BLaER1 treated with 17β-estradiol and CSF1 and Interleukin-3, amounts not matched to agents 10 nM and 100 nM (cell line): ENCODE measurements around the gene PTEN.
"Not testable (repeated sequence)": the region's sequence is repeated elsewhere in the genome, so short reads cannot be mapped to it uniquely, and the experiment has no call there.

Experiments
- H3K27ac ChIP-seq, 11 experiments: shearing (Covaris generic); formaldehyde crosslinking; 2 replicates each; pipeline ENCODE4 v1.8.1; 2022
- H3K27me3 ChIP-seq, 11 experiments: shearing (Covaris generic); formaldehyde crosslinking; 2 replicates each; pipeline ENCODE4 v1.8.1; 2022
- H3K36me3 ChIP-seq, 11 experiments: shearing (Covaris generic); formaldehyde crosslinking; 2 replicates each; pipeline ENCODE4 v1.8.1; 2022
- H3K4me1 ChIP-seq, 10 experiments: shearing (Covaris generic); formaldehyde crosslinking; 2 replicates each; pipeline ENCODE4 v1.8.1; 2022
- H3K4me2 ChIP-seq, 11 experiments: shearing (Covaris generic); formaldehyde crosslinking; 2 replicates each; pipeline ENCODE4 v1.8.1; 2022
- H3K4me3 ChIP-seq, 10 experiments: shearing (Covaris generic); formaldehyde crosslinking; 2 replicates each; pipeline ENCODE4 v1.8.1; 2022
- H3K9ac ChIP-seq, 11 experiments: shearing (Covaris generic); formaldehyde crosslinking; 2 replicates each; pipeline ENCODE4 v1.8.1; 2022
- H3K9me3 ChIP-seq, 11 experiments: shearing (Covaris generic); formaldehyde crosslinking; replicated peaks in 1 of 11; 2 replicates each; pipeline ENCODE4 v1.8.1; 2022
- H4K20me1 ChIP-seq, 11 experiments: shearing (Covaris generic); formaldehyde crosslinking; 2 replicates each; pipeline ENCODE4 v1.8.1; 2022
- Cebpa-rat ChIP-seq, 11 experiments: shearing (Covaris generic); IDR thresholded peaks; 2 replicates each; pipeline ENCODE4 v1.8.1; 2022

Gene PTEN

GRCh38 chr10:87873656-87874055 is 10.2 kb downstream of the PTEN start:
- peaks cover 17 to 67% (median 42%) of the 10 kb centered on the region in 10 experiments for H3K4me1 ChIP-seq
- peaks cover 27 to 93% (median 63%) of the 10 kb centered on the region in 11 experiments; a peak in 21 of 22 replicates for H4K20me1 ChIP-seq

GRCh38 chr10:87875929-87876571 is 12.6 kb downstream of the PTEN start:
- no peak overlapping the region for H3K27ac ChIP-seq
- H3K4me2 ChIP-seq = no peak overlapping the region
- H4K20me1 ChIP-seq = peaks cover 19 to 72% (median 41%) of the 10 kb centered on the region in 11 experiments; a peak in 21 of 22 replicates
- no peak overlapping the region for H3K4me3 ChIP-seq
- no peak for TF ChIP-seq Cebpa-rat (IDR thresholded peaks at IDR 0.05)
- H3K9ac ChIP-seq = no peak overlapping the region
- H3K36me3 ChIP-seq = peaks cover 45 to 87% (median 57%) of the 10 kb centered on the region in 11 experiments
- H3K27me3 ChIP-seq = no peaks in the 10 kb centered on the region
- peaks cover 6 to 43% (median 20%) of the 10 kb centered on the region in 10 experiments; a peak in 17 of 20 replicates for H3K4me1 ChIP-seq
- H3K9me3 ChIP-seq = peaks cover 6 to 29% (median 15%) of the 10 kb centered on the region in 11 experiments; a peak in 19 of 22 replicates

More at GRCh38 chr10:87873656-87874055, 10.2 kb downstream of the PTEN start:
- Histone ChIP-seq H3K4me3 (no peak overlapping the region), H3K27ac (no peak overlapping the region), H3K36me3 (peaks cover 24 to 81% (median 38%) of the 10 kb centered on the region in 11 experiments), H3K4me2 (peak overlapping the region in 9 of 11 experiments; percentile 6 to 49 (median 17); a peak in 7 of 22 replicates), H3K27me3 (no peaks in the 10 kb centered on the region), H3K9me3 (peaks cover 0 to 6% (median under 1%) of the 10 kb centered on the region in 11 experiments; a peak in 4 of 22 replicates), H3K9ac (no peak overlapping the region)
- no peak for TF ChIP-seq Cebpa-rat (IDR thresholded peaks at IDR 0.05)

DNA sequence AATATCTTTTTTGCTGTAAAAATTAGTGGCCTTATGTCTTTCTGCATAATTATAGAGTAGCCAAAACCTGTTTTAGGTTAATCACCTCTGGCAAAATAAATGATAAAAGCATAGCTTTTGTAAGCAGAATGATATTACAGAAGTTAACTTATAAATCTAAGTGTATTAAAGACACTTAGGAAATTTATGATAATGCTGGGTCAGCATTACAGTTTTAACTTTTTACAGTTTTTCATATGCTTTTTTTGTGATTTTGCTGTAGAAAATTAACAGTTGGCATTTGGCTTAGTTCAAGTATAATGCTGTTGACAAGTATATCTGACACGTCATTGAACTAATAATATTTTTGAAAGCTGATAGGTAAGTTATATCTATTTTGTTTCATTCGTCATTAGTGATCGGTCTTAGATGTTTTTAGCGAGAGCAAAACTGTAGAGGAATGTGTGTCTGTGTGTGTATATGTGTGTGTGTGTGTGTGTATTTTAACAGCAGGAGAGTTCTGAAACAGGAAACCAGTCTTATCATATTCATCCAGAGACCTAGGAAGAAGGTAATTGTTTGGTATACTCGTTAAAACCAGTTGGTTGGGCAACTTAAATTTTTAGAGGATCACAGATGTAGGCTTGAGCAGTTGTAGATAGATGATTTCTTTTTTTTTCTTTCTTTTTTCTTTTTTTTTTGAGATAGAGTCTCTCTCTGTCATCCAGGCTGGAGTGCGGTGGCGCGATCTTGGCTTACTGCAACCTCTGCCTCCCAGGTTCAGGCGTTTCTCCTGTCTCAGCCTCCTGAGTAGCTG is 15.4 kb downstream of the PTEN start:
- Histone ChIP-seq H3K9ac (no peak overlapping the region), H3K27ac (no peak overlapping the region), H3K27me3 (no peaks in the 10 kb centered on the region), H3K36me3 (peaks cover 34 to 82% (median 55%) of the 10 kb centered on the region in 11 experiments), H3K4me2 (no peak overlapping the region), H3K4me1 (peaks cover 0 to 25% (median 2%) of the 10 kb centered on the region in 10 experiments; a peak in 6 of 20 replicates), H3K9me3 (peaks cover 9 to 41% (median 20%) of the 10 kb centered on the region in 11 experiments; a peak in 19 of 22 replicates), H3K4me3 (no peak overlapping the region), H4K20me1 (peaks cover 0 to 66% (median 16%) of the 10 kb centered on the region in 11 experiments; a peak in 14 of 22 replicates)
- TF ChIP-seq Cebpa-rat (IDR thresholded peaks at IDR 0.05) = no peak

DNA sequence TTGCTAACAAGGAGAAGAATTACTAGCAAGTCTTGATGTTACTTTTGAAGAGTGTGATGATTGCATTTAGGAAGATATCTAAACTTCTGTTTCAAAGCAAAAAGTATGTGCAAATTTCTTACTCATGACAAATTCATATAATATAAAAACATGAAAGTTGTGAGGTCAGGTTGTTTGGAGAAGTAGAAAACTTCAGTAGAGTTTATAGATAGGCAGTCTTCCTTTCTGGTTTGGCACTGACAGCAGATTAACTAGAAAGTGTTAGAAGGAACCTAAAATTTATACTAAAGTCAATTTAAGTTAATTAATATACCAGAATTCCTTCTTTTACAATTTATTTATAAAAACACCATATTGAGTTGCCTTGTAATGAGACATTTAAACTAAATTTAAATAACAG is 16.9 kb downstream of the PTEN start:
- Histone ChIP-seq H3K4me3 (no peak overlapping the region), H3K4me1 (peaks cover 0 to 11% (median 0%) of the 10 kb centered on the region in 10 experiments; a peak in 3 of 20 replicates), H3K36me3 (peaks cover 39 to 88% (median 65%) of the 10 kb centered on the region in 11 experiments), H3K9me3 (peaks cover 9 to 43% (median 25%) of the 10 kb centered on the region in 11 experiments; a peak in 20 of 22 replicates), H3K4me2 (no peak overlapping the region), H3K27ac (no peak overlapping the region), H3K9ac (no peak overlapping the region), H3K27me3 (no peaks in the 10 kb centered on the region), H4K20me1 (peaks cover 0 to 58% (median 8%) of the 10 kb centered on the region in 11 experiments; a peak in 11 of 22 replicates)
- TF ChIP-seq Cebpa-rat (IDR thresholded peaks at IDR 0.05) = no peak

GRCh38 chr10:87881373-87882059 is 18.1 kb downstream of the PTEN start:
- not testable (repeated sequence) for H3K27me3 ChIP-seq, H3K4me3 ChIP-seq, H3K9ac ChIP-seq, H3K27ac ChIP-seq, H3K4me1 ChIP-seq, H3K4me2 ChIP-seq
- Histone ChIP-seq H3K36me3 (peaks cover 50 to 90% (median 76%) of the 10 kb centered on the region in 11 experiments), H4K20me1 (peaks cover 0 to 61% (median 0%) of the 10 kb centered on the region in 11 experiments; a peak in 7 of 22 replicates), H3K9me3 (peaks cover 20 to 54% (median 36%) of the 10 kb centered on the region in 11 experiments)

DNA sequence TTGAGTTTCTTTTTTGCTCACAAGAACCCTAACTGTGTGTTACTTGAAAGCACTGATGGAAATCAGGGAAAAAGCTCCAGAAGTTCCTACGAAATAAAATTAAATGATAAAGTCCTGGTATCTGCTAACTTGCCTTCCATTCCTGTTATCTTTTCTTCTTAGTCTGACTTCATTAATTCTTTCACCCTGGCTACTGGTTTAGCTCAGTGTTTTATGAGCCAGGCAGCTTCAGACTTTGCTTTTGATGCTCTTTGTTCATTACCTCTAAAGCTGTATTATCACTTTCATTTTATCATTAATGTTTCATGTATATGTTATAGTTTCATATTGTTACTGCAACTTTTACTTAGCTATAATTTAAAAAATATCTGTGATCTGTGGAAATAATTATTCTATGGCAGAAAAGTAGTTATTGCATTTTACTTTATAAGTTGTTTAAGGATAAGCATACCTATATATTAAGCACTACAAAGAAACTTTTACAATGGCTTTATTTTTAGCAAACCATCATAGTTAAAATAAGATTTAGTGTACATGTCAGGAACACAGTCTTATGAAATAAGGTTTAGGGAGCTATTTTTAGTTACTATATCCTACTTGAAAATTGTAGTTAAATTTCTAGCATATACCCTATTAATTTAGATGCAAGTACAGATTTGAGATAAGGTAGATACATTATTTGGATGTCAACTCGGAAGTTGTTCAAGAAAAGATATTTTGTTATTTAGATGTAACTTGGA is 19.3 kb downstream of the PTEN start:
- Histone ChIP-seq H3K36me3 (peaks cover 62 to 92% (median 84%) of the 10 kb centered on the region in 11 experiments), H3K4me1 (no peaks in the 10 kb centered on the region), H3K4me2 (no peak overlapping the region), H3K9ac (no peak overlapping the region), H3K27ac (no peak overlapping the region), H3K9me3 (peaks cover 24 to 67% (median 49%) of the 10 kb centered on the region in 11 experiments), H3K27me3 (no peaks in the 10 kb centered on the region), H3K4me3 (no peak overlapping the region), H4K20me1 (peaks cover 3 to 70% (median 6%) of the 10 kb centered on the region in 11 experiments; a peak in 10 of 22 replicates)
- no peak for TF ChIP-seq Cebpa-rat (IDR thresholded peaks at IDR 0.05)

- Histone ChIP-seq H3K9ac (no peak overlapping the region), H3K4me2 (no peak overlapping the region), H3K27ac (no peak overlapping the region), H3K4me3 (no peak overlapping the region), H3K27me3 (no peaks in the 10 kb centered on the region), H4K20me1 (peaks cover 7 to 76% (median 19%) of the 10 kb centered on the region in 11 experiments; a peak in 11 of 22 replicates), H3K36me3 (peaks cover 50 to 87% (median 72%) of the 10 kb centered on the region in 11 experiments), H3K9me3 (peaks cover 15 to 43% (median 24%) of the 10 kb centered on the region in 11 experiments), H3K4me1 (no peaks in the 10 kb centered on the region)
- no peak for TF ChIP-seq Cebpa-rat (IDR thresholded peaks at IDR 0.05)
These were observed 23.2 kb downstream of the PTEN start for GRCh38 chr10:87886635-87887034.

DNA sequence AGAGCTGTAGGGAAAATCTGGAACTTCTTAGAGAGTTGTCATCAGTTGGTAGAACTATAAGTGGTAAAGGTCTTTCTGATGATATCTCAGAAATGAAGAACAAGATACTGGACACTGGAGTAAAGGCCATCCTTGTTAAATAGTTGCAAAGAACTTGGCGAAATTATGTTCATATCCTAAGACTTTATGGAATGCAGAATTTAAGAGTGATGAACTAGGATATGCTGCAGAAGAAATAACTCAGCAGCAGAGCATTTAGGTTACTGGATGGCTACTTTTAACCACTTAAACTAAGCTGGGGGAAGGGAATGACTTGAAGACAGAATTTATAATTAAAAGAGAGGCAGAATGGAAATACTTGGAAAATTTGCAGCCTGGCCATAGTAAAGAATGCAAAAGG is 23.7 kb downstream of the PTEN start:
- no peak overlapping the region for H3K4me2 ChIP-seq
- H3K27ac ChIP-seq = no peak overlapping the region
- no peak for TF ChIP-seq Cebpa-rat (IDR thresholded peaks at IDR 0.05)
- H3K4me3 ChIP-seq = no peak overlapping the region
- no peaks in the 10 kb centered on the region for H3K4me1 ChIP-seq
- peaks cover 15 to 39% (median 24%) of the 10 kb centered on the region in 11 experiments for H3K9me3 ChIP-seq
- H3K36me3 ChIP-seq = peaks cover 51 to 92% (median 76%) of the 10 kb centered on the region in 11 experiments
- H3K9ac ChIP-seq = no peak overlapping the region
- no peaks in the 10 kb centered on the region for H3K27me3 ChIP-seq
- peaks cover 7 to 76% (median 20%) of the 10 kb centered on the region in 11 experiments; a peak in 11 of 22 replicates for H4K20me1 ChIP-seq
